Activated CD4-positive, alpha-beta T cell treated with anti-CD3 and anti-CD28 coated beads for 1 hour (primary cell): ENCODE measurements around the gene PCP2.

Experiments
- DNase-seq: peaks from one replicate; pipeline ENCODE4 v3.0.0-alpha.2; 2020

Gene PCP2

GRCh38 chr19:7633698-7634097 is at the start of gene PCP2:
TSS of gene PCP2 (minus strand) at chr19:7633719. CDS start at chr19:7633457, 262 bp downstream.
- no peak for DNase-seq

DNA sequence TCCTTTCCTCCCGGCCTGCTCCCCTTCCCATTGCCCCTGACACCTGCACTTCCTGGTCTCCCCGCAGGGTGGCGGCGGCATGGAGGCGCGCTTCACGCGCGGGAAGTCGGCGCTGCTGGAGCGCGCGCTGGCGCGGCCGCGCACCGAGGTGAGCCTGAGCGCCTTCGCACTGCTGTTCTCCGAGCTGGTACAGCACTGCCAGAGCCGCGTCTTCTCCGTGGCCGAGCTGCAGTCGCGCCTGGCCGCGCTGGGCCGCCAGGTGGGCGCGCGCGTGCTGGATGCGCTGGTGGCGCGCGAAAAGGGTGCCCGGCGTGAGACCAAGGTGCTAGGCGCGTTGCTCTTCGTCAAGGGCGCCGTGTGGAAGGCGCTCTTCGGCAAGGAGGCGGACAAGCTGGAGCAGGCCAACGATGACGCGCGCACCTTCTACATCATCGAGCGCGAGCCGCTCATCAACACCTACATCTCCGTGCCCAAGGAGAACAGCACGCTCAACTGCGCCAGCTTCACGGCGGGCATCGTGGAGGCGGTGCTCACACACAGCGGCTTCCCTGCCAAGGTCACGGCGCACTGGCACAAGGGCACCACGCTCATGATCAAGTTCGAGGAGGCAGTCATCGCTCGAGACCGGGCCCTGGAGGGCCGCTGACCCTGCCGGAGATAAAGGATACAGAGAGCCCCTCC is 48.8 kb upstream of the PCP2 start:
- DNase-seq = no peak

GRCh38 chr19:7681340-7682174 is 48.0 kb upstream of the PCP2 start:
- peak; percentile 68 for DNase-seq

- peak; percentile 82 for DNase-seq
Measured at GRCh38 chr19:7680606-7681339, 47.3 kb upstream of the PCP2 start, which contains the start of gene TRAPPC5. TSS of gene TRAPPC5 (plus strand) at chr19:7680833. CDS start at chr19:7682254, 1,421 bp downstream.

GRCh38 chr19:7679771-7680605 is 46.5 kb upstream of the PCP2 start:
- no peak for DNase-seq

GRCh38 chr19:7678971-7679751 is 45.6 kb upstream of the PCP2 start:
- DNase-seq = peak; percentile 59

GRCh38 chr19:7677669-7678311 is 44.3 kb upstream of the PCP2 start:
- DNase-seq = no peak

DNA sequence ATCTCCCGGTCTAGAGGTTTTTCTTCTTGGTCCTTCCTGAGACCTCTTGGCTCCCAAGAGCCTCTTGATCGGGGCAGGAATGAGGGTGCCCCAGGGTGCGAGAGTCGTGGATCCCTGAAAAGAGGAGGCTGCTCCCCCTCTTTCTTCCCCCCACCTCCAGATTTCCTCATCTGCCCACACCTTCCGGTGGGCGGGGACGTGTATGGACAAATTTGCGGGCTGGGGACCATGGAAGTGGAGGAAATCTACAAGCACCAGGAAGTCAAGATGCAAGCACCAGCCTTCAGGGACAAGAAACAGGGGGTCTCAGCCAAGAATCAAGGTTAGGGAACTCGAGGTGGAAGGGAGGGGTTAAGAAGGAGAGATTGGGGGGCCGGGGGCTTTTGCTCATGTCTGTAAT is 43.3 kb upstream of the PCP2 start, which contains the start of gene MCEMP1:
MCEMP1 (plus strand) TSS at position 237 of the 400 bp plus-strand sequence; CDS start at position 268, 31 bp downstream.
- no peak for DNase-seq

DNA sequence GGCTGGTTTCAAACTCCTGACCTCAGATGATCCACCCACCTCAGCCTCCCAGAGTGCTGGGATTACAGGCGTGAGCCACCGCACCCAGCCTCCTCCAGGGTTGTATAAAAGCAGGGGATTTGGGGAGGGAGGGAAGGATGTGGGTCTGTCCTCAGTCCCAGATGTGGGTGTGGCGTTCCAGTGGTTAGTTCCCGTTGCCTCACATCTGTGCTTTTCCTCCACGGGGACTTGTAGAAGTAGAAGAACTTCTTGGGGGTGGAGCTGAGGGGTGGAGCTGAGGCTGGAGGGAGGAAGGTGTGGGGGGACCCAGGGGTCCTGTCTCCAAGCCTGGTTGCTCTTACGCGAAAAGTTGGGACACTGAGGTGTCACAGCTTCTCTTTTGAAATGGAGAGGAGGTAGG is 42.9 kb upstream of the PCP2 start:
- DNase-seq = no peak

DNA sequence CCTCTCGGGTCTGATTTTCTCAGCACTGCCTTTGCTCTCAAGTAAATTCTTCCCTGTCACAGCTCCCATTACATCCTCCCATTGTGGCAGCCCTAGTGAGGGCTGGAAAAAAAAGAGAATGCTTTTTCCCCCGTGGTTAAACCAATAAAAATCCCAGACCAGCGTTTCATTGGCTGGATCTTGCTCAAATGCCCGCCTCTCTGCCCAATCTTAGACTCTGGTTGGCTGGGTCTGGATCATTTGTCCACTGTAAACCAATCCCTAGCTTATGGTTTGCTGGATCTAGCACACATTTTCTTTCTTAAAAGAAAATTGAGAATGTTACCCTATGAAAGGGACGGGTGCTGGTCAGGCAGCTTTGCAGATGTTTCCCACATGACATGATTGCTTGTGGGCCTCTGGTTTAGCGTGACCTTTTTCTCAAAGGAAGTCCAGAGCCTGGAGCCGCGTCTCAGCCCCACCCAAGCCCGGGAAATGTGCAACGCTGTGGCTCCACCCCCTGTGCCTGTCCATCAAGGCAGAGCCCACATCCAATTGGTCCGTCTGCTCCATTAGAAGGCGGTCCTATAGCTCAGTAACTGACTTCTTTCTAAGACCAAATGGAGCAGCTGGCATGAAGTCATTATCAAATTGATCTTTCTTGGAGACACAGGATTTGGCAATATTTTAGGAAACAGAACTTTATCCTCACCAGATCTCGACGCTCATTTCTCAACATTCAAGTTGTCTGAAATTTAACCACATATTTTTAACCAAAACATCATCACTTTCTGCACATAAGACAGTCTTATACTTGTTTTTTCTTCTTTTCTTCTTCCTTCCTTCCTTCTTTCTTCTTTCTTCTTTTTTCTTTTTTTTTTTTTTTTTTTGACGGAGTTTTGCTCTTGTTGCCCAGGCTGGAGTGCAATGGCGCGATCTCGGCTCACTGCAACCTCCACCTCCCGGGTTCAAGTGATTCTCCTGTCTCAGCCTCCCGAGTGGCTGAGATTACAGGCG is 40.8 kb upstream of the PCP2 start:
- no peak for DNase-seq

DNA sequence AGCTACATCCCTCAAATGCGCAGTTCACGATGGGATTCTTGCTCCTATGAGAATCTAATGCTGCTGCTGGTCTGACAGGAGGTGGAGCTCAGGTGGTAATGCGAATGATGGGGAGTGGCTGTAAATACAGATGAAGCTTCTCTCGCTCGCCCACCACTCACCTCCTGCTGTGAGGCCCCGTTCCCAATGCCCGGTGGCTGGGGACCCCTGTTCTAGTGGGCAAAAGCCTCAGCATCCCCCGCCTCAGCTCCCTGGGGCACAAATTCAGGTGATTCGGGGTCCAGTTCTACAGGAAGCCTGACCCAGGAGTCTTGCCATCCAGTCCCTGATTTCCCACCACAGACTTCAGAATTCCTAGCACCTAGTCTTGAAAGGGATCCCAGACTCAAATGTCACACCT is 39.0 kb upstream of the PCP2 start:
- no peak for DNase-seq

GRCh38 chr19:7670790-7671189 is 37.3 kb upstream of the PCP2 start:
- no peak for DNase-seq

GRCh38 chr19:7670150-7670783 is 36.7 kb upstream of the PCP2 start:
- no peak for DNase-seq

GRCh38 chr19:7669641-7670040 is 36.1 kb upstream of the PCP2 start:
- no peak for DNase-seq

DNA sequence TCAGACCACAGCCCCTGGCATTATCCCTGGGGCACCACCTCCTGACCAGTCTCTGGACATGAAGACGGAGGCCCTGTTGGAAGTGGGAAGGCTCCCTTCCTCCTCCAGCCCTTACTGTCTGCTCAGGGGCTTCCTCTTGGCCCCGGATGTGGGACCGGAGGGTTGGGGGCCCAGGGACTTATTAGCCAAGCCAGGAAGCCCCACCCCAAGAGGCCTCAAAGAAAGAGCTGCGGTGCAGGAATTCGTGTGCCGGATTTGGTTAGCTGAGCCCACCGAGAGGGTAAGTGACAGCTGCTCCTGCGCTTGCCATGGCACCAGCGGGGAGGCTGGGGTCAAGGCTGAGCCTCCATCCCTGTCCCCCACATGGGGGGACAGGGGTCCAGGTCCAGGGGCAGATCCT is 35.3 kb upstream of the PCP2 start, which contains the start of gene RETN:
RETN (plus strand) TSS at position 208 of the 400 bp plus-strand sequence. CDS start 278 bp downstream, outside the sequence.
- DNase-seq = no peak

DNA sequence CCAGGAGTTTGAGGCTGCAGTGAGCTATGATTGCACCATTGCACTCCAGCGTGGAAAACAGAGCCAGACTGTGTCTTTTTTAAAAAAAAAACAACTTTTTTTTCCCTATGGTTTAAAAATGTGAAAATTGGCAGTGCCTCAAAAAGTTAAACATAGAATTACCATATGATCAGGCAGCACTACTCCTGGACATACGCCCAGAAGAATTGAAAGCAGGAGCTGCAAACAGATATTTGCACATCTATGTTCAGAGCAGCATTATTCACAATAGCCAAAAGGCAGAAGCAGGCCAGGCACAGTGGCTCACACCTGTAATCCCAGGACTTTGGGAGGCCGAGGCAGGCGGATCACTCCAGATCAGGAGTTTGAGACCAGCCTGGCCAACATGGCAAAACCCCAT is 31.6 kb upstream of the PCP2 start:
- DNase-seq = no peak

GRCh38 chr19:7663706-7664105 is 30.2 kb upstream of the PCP2 start:
- DNase-seq = no peak

- DNase-seq = no peak
Measured at GRCh38 chr19:7662657-7663056, 29.1 kb upstream of the PCP2 start.
